Measurements from ENCODE around the gene SEMA4B.

GRCh38 chr15:90200534-90201129 lies 498 bp upstream of the SEMA4B start:
- TF ChIP-seq, protein P1, sequence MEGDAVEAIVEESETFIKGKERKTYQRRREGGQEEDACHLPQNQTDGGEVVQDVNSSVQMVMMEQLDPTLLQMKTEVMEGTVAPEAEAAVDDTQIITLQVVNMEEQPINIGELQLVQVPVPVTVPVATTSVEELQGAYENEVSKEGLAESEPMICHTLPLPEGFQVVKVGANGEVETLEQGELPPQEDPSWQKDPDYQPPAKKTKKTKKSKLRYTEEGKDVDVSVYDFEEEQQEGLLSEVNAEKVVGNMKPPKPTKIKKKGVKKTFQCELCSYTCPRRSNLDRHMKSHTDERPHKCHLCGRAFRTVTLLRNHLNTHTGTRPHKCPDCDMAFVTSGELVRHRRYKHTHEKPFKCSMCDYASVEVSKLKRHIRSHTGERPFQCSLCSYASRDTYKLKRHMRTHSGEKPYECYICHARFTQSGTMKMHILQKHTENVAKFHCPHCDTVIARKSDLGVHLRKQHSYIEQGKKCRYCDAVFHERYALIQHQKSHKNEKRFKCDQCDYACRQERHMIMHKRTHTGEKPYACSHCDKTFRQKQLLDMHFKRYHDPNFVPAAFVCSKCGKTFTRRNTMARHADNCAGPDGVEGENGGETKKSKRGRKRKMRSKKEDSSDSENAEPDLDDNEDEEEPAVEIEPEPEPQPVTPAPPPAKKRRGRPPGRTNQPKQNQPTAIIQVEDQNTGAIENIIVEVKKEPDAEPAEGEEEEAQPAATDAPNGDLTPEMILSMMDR (conservative IDR thresholded peaks at IDR 0.05; ENCODE audit: low read depth, low read length), result no peak
- no peak for TF ChIP-seq EZH2 (IDR thresholded peaks at IDR 0.05; ENCODE audit: borderline replicate concordance, low read depth, low read length, poor library complexity, severe bottlenecking)

Measured in A673 (cell line).